Thoracic aorta (tissue), 2 donors: ENCODE data around the gene PTDSS2. TPM values are rescaled to one million over a fixed set of nuclear protein-coding genes. Genes with fewer than 3 reads are reported as not detected.

Experiments used
- ATAC-seq: fragments of 150-250 bp; one replicate; pipeline ENCODE4 v1.8.0; 2017; ENCODE audit warnings: low read depth; ENCODE audit not compliant: insufficient number of reproducible peaks, low FRiP score
- DNase-seq: peaks from one replicate; pipeline ENCODE4 v3.0.0-alpha.2; 2020; ENCODE audit warnings: low spot score
- H3K27ac ChIP-seq, 2 donors: fragments of 200-600 bp; sonication (generic); 1 replicate in 1 of 2; 2 replicates in 1 of 2; pipeline ENCODE4 v1.5.1; 2016; ENCODE audit warnings: mild to moderate bottlenecking in 2 of 2, moderate library complexity in 2 of 2
- H3K27me3 ChIP-seq: fragments of 200-600 bp; sonication (generic); replicated peaks from 2 replicates; pipeline ENCODE4 v1.6.0; 2016; ENCODE audit warnings: mild to moderate bottlenecking; ENCODE audit not compliant: insufficient read depth
- H3K36me3 ChIP-seq: fragments of 200-600 bp; sonication (generic); one replicate; pipeline ENCODE4 v1.5.1; 2016
- H3K4me1 ChIP-seq, 2 donors: fragments of 200-600 bp; sonication (generic); 1 replicate in 1 of 2; 2 replicates in 1 of 2; pipeline versions ENCODE4 v1.5.1 to v1.6.0; 2016; ENCODE audit warnings: low read depth in 2 of 2, mild to moderate bottlenecking in 1 of 2; ENCODE audit not compliant: control insufficient read depth in 1 of 2
- H3K4me3 ChIP-seq: fragments of 200-600 bp; sonication (generic); 2 replicates; pipeline ENCODE4 v1.5.1; 2016; ENCODE audit warnings: mild to moderate bottlenecking
- H3K9me3 ChIP-seq: fragments of 200-600 bp; sonication (generic); 2 replicates; pipeline ENCODE4 v1.5.1; 2016
- total RNA-seq, 2 donors: library from RNA; depleted of rRNA; stranded (reverse); fragments of >200 nt; gene quantifications; one replicate each; pipeline versions ENCODE4 v1.1.0 to v1.2.3, GENCODE V29; 2016
- TF ChIP-seq, protein P1 (sequence below): fragments of 200-600 bp; sonication (generic); IDR thresholded peaks from one replicate; pipeline ENCODE4 v1.5.1; 2019; ENCODE audit warnings: antibody characterized with exemption

The PTDSS2 gene
- total RNA-seq, 2 donors from 2014 or later = 34.0 to 34.7 TPM

DNA sequence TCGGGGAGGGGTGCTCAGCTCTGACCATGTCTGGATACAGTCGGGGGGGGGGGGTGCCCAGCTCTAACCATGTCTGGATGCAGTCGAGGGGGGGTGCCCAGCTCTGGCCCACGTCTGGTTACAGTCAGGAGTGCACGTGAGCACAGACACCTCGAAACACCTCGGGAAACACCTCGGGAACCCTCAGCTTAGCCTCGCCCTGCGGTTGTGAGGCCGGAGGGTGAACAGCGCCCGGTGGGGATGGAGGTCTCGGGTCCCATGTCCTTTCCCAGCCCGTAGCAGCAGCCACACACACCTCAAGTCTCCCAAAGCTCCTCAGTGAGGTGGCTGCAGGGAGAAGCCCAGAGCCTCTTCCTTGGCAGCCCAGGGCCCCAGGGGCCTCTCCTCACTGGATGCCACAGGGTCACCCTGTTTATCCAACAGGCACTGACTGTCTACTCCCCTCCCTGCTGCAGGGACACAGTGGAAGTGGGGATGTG is 37.4 kb upstream of the PTDSS2 start:
- TF ChIP-seq, protein P1, sequence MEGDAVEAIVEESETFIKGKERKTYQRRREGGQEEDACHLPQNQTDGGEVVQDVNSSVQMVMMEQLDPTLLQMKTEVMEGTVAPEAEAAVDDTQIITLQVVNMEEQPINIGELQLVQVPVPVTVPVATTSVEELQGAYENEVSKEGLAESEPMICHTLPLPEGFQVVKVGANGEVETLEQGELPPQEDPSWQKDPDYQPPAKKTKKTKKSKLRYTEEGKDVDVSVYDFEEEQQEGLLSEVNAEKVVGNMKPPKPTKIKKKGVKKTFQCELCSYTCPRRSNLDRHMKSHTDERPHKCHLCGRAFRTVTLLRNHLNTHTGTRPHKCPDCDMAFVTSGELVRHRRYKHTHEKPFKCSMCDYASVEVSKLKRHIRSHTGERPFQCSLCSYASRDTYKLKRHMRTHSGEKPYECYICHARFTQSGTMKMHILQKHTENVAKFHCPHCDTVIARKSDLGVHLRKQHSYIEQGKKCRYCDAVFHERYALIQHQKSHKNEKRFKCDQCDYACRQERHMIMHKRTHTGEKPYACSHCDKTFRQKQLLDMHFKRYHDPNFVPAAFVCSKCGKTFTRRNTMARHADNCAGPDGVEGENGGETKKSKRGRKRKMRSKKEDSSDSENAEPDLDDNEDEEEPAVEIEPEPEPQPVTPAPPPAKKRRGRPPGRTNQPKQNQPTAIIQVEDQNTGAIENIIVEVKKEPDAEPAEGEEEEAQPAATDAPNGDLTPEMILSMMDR = no peak
- Histone ChIP-seq H3K4me1 (peaks cover 0 to 13% of the 10 kb centered on the region in 2 donors), H3K4me3 (no peak overlapping the region), H3K36me3 (no peaks in the 10 kb centered on the region), H3K27me3 (no peaks in the 10 kb centered on the region), H3K27ac (no peak overlapping the region), H3K9me3 (no peaks in the 10 kb centered on the region)
- DNase-seq (no peak), ATAC-seq (no peak)

DNA sequence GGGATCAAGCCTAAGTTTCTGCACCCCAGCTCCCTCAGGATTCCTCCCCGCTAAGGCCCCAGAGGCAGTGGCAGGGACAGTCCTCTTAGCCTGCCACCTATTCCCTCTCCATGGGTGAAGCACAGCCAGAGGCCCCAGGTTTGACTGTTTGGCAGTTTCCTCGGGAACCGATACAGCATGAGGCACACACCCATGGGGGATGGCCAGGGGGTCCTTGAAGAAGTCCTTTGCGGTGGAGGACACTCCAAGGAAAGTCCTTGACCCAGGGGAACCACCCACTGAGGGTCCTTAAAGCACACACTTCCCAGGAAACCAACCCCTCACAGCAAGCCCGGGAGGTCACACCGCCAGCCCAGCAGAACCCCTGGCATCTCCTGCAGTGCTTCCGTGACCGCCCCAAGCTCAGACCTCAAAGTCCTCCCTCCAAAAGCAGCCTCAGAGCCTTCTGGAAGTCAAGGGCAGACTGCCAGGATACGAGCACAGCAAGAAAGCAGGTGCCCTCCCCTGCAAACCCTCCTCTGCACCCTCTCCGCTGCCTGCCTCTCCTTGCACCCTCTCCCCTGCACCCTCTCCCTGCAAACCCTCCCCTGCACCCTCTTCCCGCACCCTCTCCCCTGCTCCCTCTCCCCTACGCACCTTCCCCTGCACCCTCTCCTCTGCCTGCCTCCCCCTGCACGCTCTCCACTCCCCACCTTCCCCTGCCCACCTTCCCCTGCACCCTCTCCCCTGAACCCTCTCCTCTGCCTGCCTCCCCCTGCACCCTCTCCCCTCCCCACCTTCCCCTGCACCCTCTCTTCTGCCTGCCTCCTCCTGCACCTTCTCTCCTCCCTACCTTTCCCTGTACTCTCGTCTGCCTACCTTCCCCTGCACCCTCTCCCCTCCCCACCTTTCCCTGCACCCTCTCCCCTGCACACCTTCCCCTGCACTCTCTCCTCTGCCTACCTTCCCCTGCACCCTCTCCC is 36.7 kb upstream of the PTDSS2 start:
- Histone ChIP-seq H3K4me3 (no peak overlapping the region), H3K36me3 (no peaks in the 10 kb centered on the region), H3K27ac (no peak overlapping the region), H3K9me3 (no peaks in the 10 kb centered on the region), H3K27me3 (no peaks in the 10 kb centered on the region), H3K4me1 (peaks cover 0 to 13% of the 10 kb centered on the region in 2 donors)
- DNase-seq = no peak
- ATAC-seq = no peak
- TF ChIP-seq, protein P1 = no peak

DNA sequence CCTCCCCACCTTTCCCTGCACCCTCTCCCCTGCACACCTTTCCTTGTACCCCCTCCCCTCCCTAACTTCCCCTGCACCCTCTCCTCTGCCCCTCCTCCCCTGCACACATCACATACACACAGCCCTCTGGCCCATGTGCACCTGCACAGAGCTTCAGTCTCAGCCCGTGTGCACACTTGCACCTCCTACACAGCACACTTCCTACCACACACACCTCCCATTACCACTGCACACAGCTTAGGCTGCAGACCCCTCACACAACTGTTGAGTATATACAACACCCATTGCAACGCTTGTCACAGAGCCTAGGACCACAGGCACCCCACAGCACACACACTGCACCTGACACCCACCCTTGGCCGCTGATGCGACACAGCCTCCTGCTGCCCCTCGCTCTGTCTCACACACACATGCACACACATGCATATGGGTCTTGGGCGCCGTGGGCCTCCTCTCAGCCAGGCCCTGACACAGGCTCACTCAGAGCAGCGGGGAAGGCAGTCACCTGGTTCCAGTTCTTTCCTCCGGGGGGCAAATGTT is 35.7 kb upstream of the PTDSS2 start:
- TF ChIP-seq, protein P1 = no peak
- H3K4me3 ChIP-seq = peak overlapping the region; percentile 65

DNA sequence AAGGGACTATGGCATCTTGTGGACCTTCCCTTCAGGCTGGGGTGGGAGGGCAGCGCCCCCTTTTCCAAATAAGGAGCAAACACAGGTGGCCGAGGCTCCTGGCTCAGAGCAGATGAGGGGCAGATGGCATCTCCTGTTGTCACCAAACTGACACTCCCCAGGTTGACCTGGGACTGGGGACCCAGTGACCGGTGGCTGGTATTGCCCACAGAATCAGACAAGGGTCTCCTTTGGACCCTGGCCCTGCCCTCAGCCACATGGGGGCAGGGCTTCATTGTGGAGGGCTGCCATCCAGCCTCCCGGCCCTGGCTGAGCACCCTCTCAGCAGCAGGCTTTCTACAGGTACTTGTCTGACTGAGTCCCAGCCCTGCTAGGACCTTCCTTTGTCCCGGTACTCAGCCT is 34.4 kb upstream of the PTDSS2 start:
- Histone ChIP-seq H3K4me1 (peaks cover 0 to 13% of the 10 kb centered on the region in 2 donors), H3K27ac (peak overlapping the region in 1 of 2 donors; percentile 38), H3K4me3 (peak overlapping the region; percentile 72), H3K27me3 (no peaks in the 10 kb centered on the region), H3K36me3 (no peaks in the 10 kb centered on the region), H3K9me3 (no peaks in the 10 kb centered on the region)
- TF ChIP-seq, protein P1 = no peak
- no peak for DNase-seq
- no peak for ATAC-seq

More for the DNA sequence above, 35.7 kb upstream of the PTDSS2 start:
- H3K4me1 ChIP-seq = peaks cover 0 to 13% of the 10 kb centered on the region in 2 donors
- no peaks in the 10 kb centered on the region for H3K36me3 ChIP-seq
- H3K27me3 ChIP-seq = no peaks in the 10 kb centered on the region
- no peaks in the 10 kb centered on the region for H3K9me3 ChIP-seq
- no peak overlapping the region for H3K27ac ChIP-seq
- DNase-seq = no peak
- no peak for ATAC-seq
